Endothelial cell of umbilical vein (primary cell): ENCODE data around the gene CAMSAP1. TPM values are rescaled to one million over a fixed set of nuclear protein-coding genes. Genes with fewer than 3 reads are reported as not detected.

Experiments used
- BruUV-seq: library from RNA; stranded (reverse); fragments of 400-500 nt; replicated peaks from 2 replicates; lab custom pipeline; 2021; lab: Mats Ljungman, UMichigan
- CTCF ChIA-PET: fragments of 300-600, 350-600 bp; sonication (Branson Sonifier 250); formaldehyde crosslinking; loops from one replicate; lab custom pipeline; 2021; ENCODE audit warnings: antibody characterized with exemption, inconsistent platforms; lab: Charles Lee
- POLR2A ChIA-PET: fragments of 300-600, 350-600 bp; sonication (Branson Sonifier 250); formaldehyde crosslinking; loops from one replicate; lab custom pipeline; 2021; ENCODE audit warnings: antibody characterized with exemption, inconsistent platforms; lab: Charles Lee
- DNase-seq: peaks from one replicate; pipeline ENCODE4 v3.0.0-alpha.2; 2011; ENCODE audit warnings: low read depth, low spot score
- FAIRE-seq: peaks from 2 replicates; lab custom pipeline; 2011; peaks lifted over from hg19 to GRCh38; lab: Jason Lieb, UNC
- H2AFZ ChIP-seq: 2 replicates; pipeline ENCODE4 v1.6.0; 2012; ENCODE audit warnings: low read depth, low read length, control low read depth, inconsistent platforms
- H3K27ac ChIP-seq: 2 replicates; pipeline ENCODE4 v1.5.1; 2011; ENCODE audit warnings: low read depth, mild to moderate bottlenecking, control low read depth, low read length, moderate library complexity; ENCODE audit not compliant: insufficient read depth
- H3K27me3 ChIP-seq, 2 experiments: 2 replicates each; pipeline versions ENCODE4 v1.6.0 to v1.6.1; 2011; ENCODE audit warnings: low read length in 2 of 2, mixed read lengths in 1 of 2; ENCODE audit not compliant: control insufficient read depth in 2 of 2, insufficient read depth in 2 of 2
- H3K36me3 ChIP-seq, 2 experiments: 2 replicates in 1 of 2; 3 replicates in 1 of 2; pipeline ENCODE4 v1.5.1; 2011; ENCODE audit warnings: low read length in 2 of 2, mild to moderate bottlenecking in 1 of 2, moderate library complexity in 1 of 2; ENCODE audit not compliant: control insufficient read depth in 2 of 2, insufficient read depth in 2 of 2; ENCODE audit errors: extremely low read depth in 1 of 2
- H3K4me1 ChIP-seq: 3 replicates; pipeline ENCODE4 v1.5.1; 2011; ENCODE audit warnings: mild to moderate bottlenecking, low read length; ENCODE audit not compliant: control insufficient read depth, insufficient read depth; ENCODE audit errors: extremely low read depth
- H3K4me2 ChIP-seq: 2 replicates; pipeline ENCODE4 v1.6.1; 2011; ENCODE audit warnings: low read length, control low read depth, mixed read lengths; ENCODE audit not compliant: insufficient read depth
- H3K4me3 ChIP-seq, 3 experiments: fragments of 200-600 bp in 1 of 3; sonication (generic), shearing (Covaris generic) in 1 of 3; replicated peaks in 1 of 3; 2 replicates each; pipeline ENCODE4 v1.5.1; 2011 to 2016; ENCODE audit warnings: control low read depth in 3 of 3, low read length in 3 of 3, mild to moderate bottlenecking in 2 of 3, inconsistent platforms in 1 of 3, low read depth in 1 of 3, moderate library complexity in 1 of 3; ENCODE audit not compliant: insufficient read depth in 1 of 3
- H3K79me2 ChIP-seq: 2 replicates; pipeline ENCODE4 v1.6.0; 2012; ENCODE audit warnings: low read length, inconsistent platforms; ENCODE audit not compliant: control insufficient read depth, insufficient read depth
- H3K9ac ChIP-seq: replicated peaks from 2 replicates; pipeline ENCODE3; 2011; ENCODE audit warnings: low read length, control low read depth; ENCODE audit not compliant: insufficient read depth; ENCODE audit errors: extremely low read depth
- H3K9me1 ChIP-seq: replicated peaks from 3 replicates; pipeline ENCODE4 v1.6.0; 2011; ENCODE audit warnings: mild to moderate bottlenecking, low read length; ENCODE audit not compliant: control insufficient read depth, insufficient read depth; ENCODE audit errors: extremely low read depth
- H3K9me3 ChIP-seq: replicated peaks from 2 replicates; pipeline ENCODE4 v1.5.1; 2012; ENCODE audit warnings: low read length, inconsistent platforms; ENCODE audit not compliant: control insufficient read depth, insufficient read depth
- H4K20me1 ChIP-seq: replicated peaks from 2 replicates; pipeline ENCODE3; 2011; ENCODE audit warnings: mild to moderate bottlenecking, low read length; ENCODE audit not compliant: control insufficient read depth, insufficient read depth; ENCODE audit errors: extremely low read depth
- CTCF ChIP-seq, 2 donors: IDR thresholded peaks; 1 replicate in 1 of 2; 2 replicates in 1 of 2; pipeline ENCODE4 v1.5.1; 2011; ENCODE audit warnings: low read length in 2 of 2, mild to moderate bottlenecking in 2 of 2, moderate library complexity in 2 of 2, control low read depth in 1 of 2, inconsistent platforms in 1 of 2, low read depth in 1 of 2; ENCODE audit not compliant: insufficient read depth in 1 of 2; ENCODE audit errors: extremely low read depth in 1 of 2
- EZH2 ChIP-seq: IDR thresholded peaks from 2 replicates; pipeline ENCODE4 v1.6.1; 2012; ENCODE audit warnings: borderline replicate concordance, low read depth, mild to moderate bottlenecking, moderate library complexity, low read length, inconsistent platforms; ENCODE audit not compliant: severe bottlenecking
- FOS ChIP-seq: IDR thresholded peaks from 2 replicates; pipeline ENCODE4 v1.6.1; 2011; ENCODE audit warnings: mild to moderate bottlenecking, low read length, moderate library complexity, borderline replicate concordance; ENCODE audit not compliant: insufficient read depth
- GATA2 ChIP-seq: IDR thresholded peaks from 2 replicates; pipeline ENCODE4 v1.7.0; 2011; ENCODE audit warnings: low read depth, mild to moderate bottlenecking, moderate library complexity, mixed read lengths, low read length; ENCODE audit not compliant: insufficient read length, insufficient read depth
- JUN ChIP-seq: IDR thresholded peaks from 2 replicates; pipeline ENCODE4 v1.6.1; 2011; ENCODE audit warnings: borderline replicate concordance, low read depth; ENCODE audit not compliant: insufficient read length, insufficient read depth
- MAX ChIP-seq: IDR thresholded peaks from 2 replicates; pipeline ENCODE4 v1.6.1; 2011; ENCODE audit not compliant: insufficient read depth, insufficient read length
- MYC ChIP-seq: IDR thresholded peaks from one replicate; pipeline ENCODE4 v1.6.1; 2011; ENCODE audit warnings: mild to moderate bottlenecking, low read depth, low read length
- POLR2A ChIP-seq: IDR thresholded peaks from 2 replicates; pipeline ENCODE4 v1.6.1; 2012; ENCODE audit warnings: low read depth, mild to moderate bottlenecking, control low read depth, low read length
- POLR2AphosphoS5 ChIP-seq: IDR thresholded peaks from 2 replicates; pipeline ENCODE4 v1.6.1; 2012; ENCODE audit warnings: low read depth, mild to moderate bottlenecking, control low read depth, low read length, moderate library complexity; ENCODE audit not compliant: insufficient read depth
- dilution Hi-C: fragments of 300-500 bp; cut with MboI; formaldehyde crosslinking; loops from one replicate; pipeline ENCODE4 v1.15.0; 2019; ENCODE audit warnings: low sequenced_read_pairs; ENCODE audit not compliant: extremely low pct_ligation_motif_present
- intact Hi-C: fragments of 100-400 bp; cut with micrococcal nuclease; formaldehyde crosslinking; loops from one replicate; pipeline ENCODE4 v1.10.0; 2022
- polyA plus RNA-seq, 4 experiments: library from polyadenylated mRNA; depleted of rRNA in 3 of 4; stranded (reverse) in 3 of 4; unstranded in 1 of 4; fragments of >200 nt; gene quantifications; 2 replicates each; pipeline versions ENCODE4 v1.2.1 to v1.2.3, GENCODE V29; 2011 to 2012; ENCODE audit warnings: missing spikeins in 1 of 4
- total RNA-seq: library from RNA; stranded (reverse); gene quantifications from 2 replicates; pipeline ENCODE4 v1.2.3, GENCODE V29; 2021

CAMSAP1 gene
- total and polyA plus RNA-seq, 2 donors (not counting 3 experiments of a cell fraction or from before 2014, with no cell fraction given) = 8.1 to 25.5 TPM

GRCh38 chr9:135793221-135794056, 113.9 kb downstream of the CAMSAP1 start:
- CTCF ChIA-PET = no interaction called here

More at GRCh38 chr9:135793221-135794056, 113.9 kb downstream of the CAMSAP1 start:
- Histone ChIP-seq H3K27ac (no peak overlapping the region), H3K27me3 (no peaks in the 10 kb centered on the region), H3K79me2 (no peaks in the 10 kb centered on the region), H3K4me2 (no peak overlapping the region), H3K9me1 (no peaks in the 10 kb centered on the region), H3K36me3 (no peaks in the 10 kb centered on the region), H3K9me3 (no peaks in the 10 kb centered on the region), H3K4me3 (no peak overlapping the region), H2AFZ (no peak overlapping the region), H3K4me1 (peaks cover 4% of the 10 kb centered on the region), H3K9ac (no peak overlapping the region), H4K20me1 (no peaks in the 10 kb centered on the region)
- POLR2A ChIA-PET = no interaction called here
- dilution Hi-C loops (no loop called here), intact Hi-C loops (no loop called here)
- BruUV-seq = no TSS peak
- FAIRE-seq = no peak
- DNase-seq = no peak
- no peak for TF ChIP-seq EZH2
- no peak for TF ChIP-seq POLR2A
- TF ChIP-seq CTCF (IDR thresholded peaks at IDR 0.05; ENCODE audit: extremely low read depth in 1 of 2, insufficient read depth in 1 of 2, low read depth in 1 of 2, low read length in 2 of 2) = no peak
- TF ChIP-seq MAX = no peak
- no peak for TF ChIP-seq FOS
- TF ChIP-seq MYC = no peak
- TF ChIP-seq GATA2 = no peak
- no peak for TF ChIP-seq JUN
- no peak for TF ChIP-seq POLR2AphosphoS5
